A673 (cell line): ENCODE data around the gene RNF8.

Experiments
- CTCF ChIP-seq: fragments of 300-800, 200-600 bp; sonication (generic); conservative IDR thresholded peaks from 2 replicates; pipeline ENCODE4 v1.5.1; 2017; ENCODE audit warnings: low read depth, mild to moderate bottlenecking, antibody characterized with exemption, low read length, moderate library complexity, mixed read lengths
- EZH2 ChIP-seq: fragments of 200-600 bp; sonication (generic); IDR thresholded peaks from 2 replicates; pipeline ENCODE4 v1.6.1; 2017; ENCODE audit warnings: borderline replicate concordance, low read depth, mild to moderate bottlenecking, mixed read lengths, antibody characterized with exemption, low read length; ENCODE audit not compliant: poor library complexity, severe bottlenecking

- no peak for TF ChIP-seq CTCF
- TF ChIP-seq EZH2 = no peak
Measured at GRCh38 chr6:37353761-37354525, at the start of gene RNF8.
